Transverse colon (tissue), 4 donors: ENCODE data around the gene INPP5K.

ENCODE experiments used
- EP300 ChIP-seq: sonication (generic); formaldehyde crosslinking; IDR thresholded peaks from one replicate; pipeline ENCODE4 v1.6.1; 2017; ENCODE audit warnings: antibody characterized with exemption, low read depth
- POLR2A ChIP-seq: fragments of 450-650 bp; IDR thresholded peaks from one replicate; pipeline ENCODE4 v1.6.1; 2016; ENCODE audit warnings: antibody characterized with exemption, mild to moderate bottlenecking, moderate library complexity
- POLR2AphosphoS5 ChIP-seq, 3 donors: sonication (generic); formaldehyde crosslinking; IDR thresholded peaks; one replicate each; pipeline ENCODE4 v1.6.1; 2016; ENCODE audit warnings: antibody characterized with exemption in 3 of 3
- TF ChIP-seq, protein P1 (sequence below), 5 experiments: fragments of 200-600 bp in 3 of 5; fragments of 450-650 bp in 2 of 5; sonication (generic) in 3 of 5; IDR thresholded peaks; 1 replicate in 2 of 5; 2 replicates in 3 of 5; pipeline ENCODE4 v1.5.1; 2016 to 2017; ENCODE audit warnings: antibody characterized with exemption in 5 of 5, inconsistent platforms in 3 of 5, mild to moderate bottlenecking in 2 of 5, moderate library complexity in 1 of 5

DNA sequence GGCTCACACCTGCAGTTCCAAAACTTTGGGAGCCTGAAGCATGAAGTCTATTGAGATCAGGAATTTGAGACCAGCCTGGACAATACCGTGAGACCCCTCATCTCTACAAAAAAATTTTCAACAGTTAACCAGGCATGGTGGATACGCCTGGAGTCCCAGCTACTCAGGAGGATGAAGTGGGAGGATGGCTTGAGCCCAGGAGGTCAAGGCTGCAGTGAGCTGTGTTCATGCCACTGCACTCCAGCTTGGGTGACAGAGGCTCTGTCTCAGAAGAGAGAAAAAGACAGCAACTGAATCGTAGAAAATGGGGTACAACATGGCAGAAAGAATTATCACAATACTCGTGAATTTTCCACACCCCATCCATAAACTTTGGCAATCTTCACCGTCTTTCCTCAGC is 63.6 kb downstream of the INPP5K start:
- TF ChIP-seq, protein P1, sequence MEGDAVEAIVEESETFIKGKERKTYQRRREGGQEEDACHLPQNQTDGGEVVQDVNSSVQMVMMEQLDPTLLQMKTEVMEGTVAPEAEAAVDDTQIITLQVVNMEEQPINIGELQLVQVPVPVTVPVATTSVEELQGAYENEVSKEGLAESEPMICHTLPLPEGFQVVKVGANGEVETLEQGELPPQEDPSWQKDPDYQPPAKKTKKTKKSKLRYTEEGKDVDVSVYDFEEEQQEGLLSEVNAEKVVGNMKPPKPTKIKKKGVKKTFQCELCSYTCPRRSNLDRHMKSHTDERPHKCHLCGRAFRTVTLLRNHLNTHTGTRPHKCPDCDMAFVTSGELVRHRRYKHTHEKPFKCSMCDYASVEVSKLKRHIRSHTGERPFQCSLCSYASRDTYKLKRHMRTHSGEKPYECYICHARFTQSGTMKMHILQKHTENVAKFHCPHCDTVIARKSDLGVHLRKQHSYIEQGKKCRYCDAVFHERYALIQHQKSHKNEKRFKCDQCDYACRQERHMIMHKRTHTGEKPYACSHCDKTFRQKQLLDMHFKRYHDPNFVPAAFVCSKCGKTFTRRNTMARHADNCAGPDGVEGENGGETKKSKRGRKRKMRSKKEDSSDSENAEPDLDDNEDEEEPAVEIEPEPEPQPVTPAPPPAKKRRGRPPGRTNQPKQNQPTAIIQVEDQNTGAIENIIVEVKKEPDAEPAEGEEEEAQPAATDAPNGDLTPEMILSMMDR (IDR thresholded peaks at IDR 0.05): no peak
- TF ChIP-seq POLR2AphosphoS5 (IDR thresholded peaks at IDR 0.05) (no peak), POLR2A (no peak), EP300 (no peak)
